CD4-positive, alpha-beta T cell treated with Interleukin-6 at 100 ng/mL for 8 hours (primary cell): ENCODE results near the gene PAK5.

ENCODE experiments used
- DNase-seq: peaks from one replicate; pipeline ENCODE4 v3.0.0-alpha.2; 2020; ENCODE audit warnings: mixed read lengths, low spot score

The PAK5 gene

GRCh38 chr20:9574776-9575175 lies 264.1 kb downstream of the PAK5 start:
- DNase-seq = no peak

GRCh38 chr20:9574181-9574580 lies 264.7 kb downstream of the PAK5 start:
- DNase-seq = no peak

GRCh38 chr20:9573335-9574151 lies 265.3 kb downstream of the PAK5 start:
- DNase-seq = no peak

- DNase-seq = no peak
Measured at GRCh38 chr20:9572670-9573069, 266.2 kb downstream of the PAK5 start.

- no peak for DNase-seq
Measured at GRCh38 chr20:9571783-9572182, 267.1 kb downstream of the PAK5 start.

- no peak for DNase-seq
Measured at GRCh38 chr20:9570612-9571011, 268.3 kb downstream of the PAK5 start.

- no peak for DNase-seq
Measured at GRCh38 chr20:9566977-9567376, 271.9 kb downstream of the PAK5 start.

- DNase-seq = no peak
Measured at GRCh38 chr20:9565910-9566550, 272.8 kb downstream of the PAK5 start.

GRCh38 chr20:9557411-9557810 lies 281.5 kb downstream of the PAK5 start:
- DNase-seq = no peak

GRCh38 chr20:9555781-9556180 lies 283.1 kb downstream of the PAK5 start:
- DNase-seq = no peak

- no peak for DNase-seq
Measured at GRCh38 chr20:9551808-9552550, 286.9 kb downstream of the PAK5 start.

- DNase-seq = no peak
Measured at GRCh38 chr20:9550871-9551270, 288.0 kb downstream of the PAK5 start.

GRCh38 chr20:9550283-9550682 lies 288.6 kb downstream of the PAK5 start:
- DNase-seq = no peak

- DNase-seq = no peak
Measured at GRCh38 chr20:9543214-9543613, 295.7 kb downstream of the PAK5 start.

- DNase-seq = no peak
Measured at GRCh38 chr20:9535449-9535848, 303.4 kb downstream of the PAK5 start.

- DNase-seq = no peak
Measured at GRCh38 chr20:9534025-9534424, 304.9 kb downstream of the PAK5 start.

GRCh38 chr20:9532069-9532838 lies 306.6 kb downstream of the PAK5 start:
- no peak for DNase-seq

- DNase-seq = no peak
Measured at GRCh38 chr20:9531581-9531980, 307.3 kb downstream of the PAK5 start.

- no peak for DNase-seq
Measured at GRCh38 chr20:9523636-9524035, 315.2 kb downstream of the PAK5 start.

- DNase-seq = no peak
Measured at GRCh38 chr20:9520086-9520485, 318.8 kb downstream of the PAK5 start.

- no peak for DNase-seq
Measured at GRCh38 chr20:9518576-9519175, 320.2 kb downstream of the PAK5 start.
